Adrenal gland (tissue), 5 donors: ENCODE results near the gene MSMO1.

Experiments used
- POLR2A ChIP-seq, 2 donors: fragments of 450-650 bp; IDR thresholded peaks; one replicate each; pipeline ENCODE4 v1.6.1; 2017; ENCODE audit warnings: antibody characterized with exemption in 2 of 2, mild to moderate bottlenecking in 2 of 2, moderate library complexity in 1 of 2
- TF ChIP-seq, protein P1 (sequence below), 6 experiments: fragments of 450-650 bp in 4 of 6; fragments of 200-600 bp in 2 of 6; sonication (generic) in 1 of 6; IDR thresholded peaks; 1 replicate in 5 of 6; 2 replicates in 1 of 6; pipeline versions ENCODE4 v1.5.1 to v1.8.0; 2016 to 2021; ENCODE audit warnings: antibody characterized with exemption in 6 of 6, mild to moderate bottlenecking in 2 of 6, moderate library complexity in 1 of 6
- donor health status: DM: no; HTN: no; CAD: no.

DNA sequence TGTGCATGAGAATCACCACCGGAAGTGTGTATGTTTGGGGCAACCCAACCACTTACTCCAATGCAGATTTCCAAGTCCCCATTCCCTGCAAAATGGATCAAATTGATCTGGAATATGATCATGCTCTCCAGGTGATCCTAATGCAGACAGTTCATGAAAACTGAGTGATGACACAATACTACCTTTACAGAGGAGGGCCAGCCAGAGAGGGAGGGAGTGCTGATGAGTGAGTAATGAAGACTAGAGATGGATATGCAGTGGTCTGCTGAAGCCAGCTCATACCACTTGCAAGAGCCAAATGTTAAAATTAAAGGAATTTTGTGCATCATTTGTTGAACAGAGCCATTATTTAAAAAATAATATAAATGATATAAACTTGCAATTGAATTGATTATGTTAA, 41.1 kb downstream of the MSMO1 start:
- TF ChIP-seq, protein P1, sequence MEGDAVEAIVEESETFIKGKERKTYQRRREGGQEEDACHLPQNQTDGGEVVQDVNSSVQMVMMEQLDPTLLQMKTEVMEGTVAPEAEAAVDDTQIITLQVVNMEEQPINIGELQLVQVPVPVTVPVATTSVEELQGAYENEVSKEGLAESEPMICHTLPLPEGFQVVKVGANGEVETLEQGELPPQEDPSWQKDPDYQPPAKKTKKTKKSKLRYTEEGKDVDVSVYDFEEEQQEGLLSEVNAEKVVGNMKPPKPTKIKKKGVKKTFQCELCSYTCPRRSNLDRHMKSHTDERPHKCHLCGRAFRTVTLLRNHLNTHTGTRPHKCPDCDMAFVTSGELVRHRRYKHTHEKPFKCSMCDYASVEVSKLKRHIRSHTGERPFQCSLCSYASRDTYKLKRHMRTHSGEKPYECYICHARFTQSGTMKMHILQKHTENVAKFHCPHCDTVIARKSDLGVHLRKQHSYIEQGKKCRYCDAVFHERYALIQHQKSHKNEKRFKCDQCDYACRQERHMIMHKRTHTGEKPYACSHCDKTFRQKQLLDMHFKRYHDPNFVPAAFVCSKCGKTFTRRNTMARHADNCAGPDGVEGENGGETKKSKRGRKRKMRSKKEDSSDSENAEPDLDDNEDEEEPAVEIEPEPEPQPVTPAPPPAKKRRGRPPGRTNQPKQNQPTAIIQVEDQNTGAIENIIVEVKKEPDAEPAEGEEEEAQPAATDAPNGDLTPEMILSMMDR (IDR thresholded peaks at IDR 0.05), result no peak
- no peak for TF ChIP-seq POLR2A (IDR thresholded peaks at IDR 0.05)
